Measurements from ENCODE around the gene INHBC. TPM values are rescaled to one million over a fixed set of nuclear protein-coding genes. Genes with fewer than 3 reads are reported as not detected.

Gene INHBC
- total RNA-seq, 1 experiment from 2014 or later: 0.20 TPM

DNA sequence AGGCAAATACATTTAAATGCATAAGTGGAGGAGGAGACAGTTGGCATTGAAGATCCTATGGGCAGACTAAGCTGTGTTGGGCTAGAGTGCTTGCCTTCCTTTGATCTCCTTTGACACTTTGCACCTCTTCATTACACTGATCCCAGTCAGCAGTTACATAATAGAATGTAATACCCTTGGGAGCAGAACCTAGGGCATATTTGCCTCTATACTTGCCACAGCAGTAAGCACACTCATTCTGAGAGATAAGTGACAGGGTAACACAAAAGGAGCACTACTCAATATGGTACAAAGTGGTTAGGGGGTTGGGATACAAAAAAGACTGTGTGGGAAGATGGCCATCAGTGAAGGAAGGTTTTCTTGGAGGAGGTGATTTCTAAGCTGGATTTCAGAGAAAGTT lies 62.2 kb downstream of the INHBC start:
- intact Hi-C loops (cut with micrococcal nuclease): no loop called here
- Histone ChIP-seq H3K9ac (ENCODE audit: low read length) (no peak overlapping the region), H3K4me2 (ENCODE audit: low read length) (no peak overlapping the region), H3K4me1 (ENCODE audit: control insufficient read depth in 1 of 2, insufficient read depth in 2 of 2, low read length in 2 of 2) (no peaks in the 10 kb centered on the region), H3K9me2 (ENCODE audit: insufficient read depth) (no peaks in the 10 kb centered on the region), H3K4me3 (replicated peaks in 1 of 2; ENCODE audit: low read depth in 1 of 2, low read length in 2 of 2) (no peak overlapping the region), H3K27ac (ENCODE audit: low read depth, low read length) (no peak overlapping the region), H2AFZ (ENCODE audit: low read depth, low read length, poor library complexity, severe bottlenecking) (no peak overlapping the region), H3K79me2 (ENCODE audit: insufficient read depth, low read length) (peaks cover 5% of the 10 kb centered on the region; the same call in 1 of the 2 replicates), H3K9me3 (ENCODE audit: control insufficient read depth in 1 of 2, insufficient read depth in 1 of 2, low read depth in 1 of 2, low read length in 2 of 2) (no peaks in the 10 kb centered on the region), H4K20me1 (ENCODE audit: insufficient read depth) (no peaks in the 10 kb centered on the region), H3K27me3 (ENCODE audit: insufficient read depth, low read length) (no peaks in the 10 kb centered on the region), H3K36me3 (ENCODE audit: control insufficient read depth in 1 of 2, insufficient read depth in 2 of 2, low read length in 2 of 2) (peaks cover 35 to 52% of the 10 kb centered on the region in 2 experiments)
- ChIA-PET CTCF (no interaction called here), POLR2A (no interaction called here), RAD21 (ENCODE audit: low non-redundant PET in 1 of 2, low total read pairs in 2 of 2, uncharacterized antibody in 2 of 2, unreplicated experiment in 2 of 2) (no interaction called here)
- ATAC-seq (no peak), DNase-seq (ENCODE audit: low read depth, low spot score) (no peak)
- TF ChIP-seq, protein P1, sequence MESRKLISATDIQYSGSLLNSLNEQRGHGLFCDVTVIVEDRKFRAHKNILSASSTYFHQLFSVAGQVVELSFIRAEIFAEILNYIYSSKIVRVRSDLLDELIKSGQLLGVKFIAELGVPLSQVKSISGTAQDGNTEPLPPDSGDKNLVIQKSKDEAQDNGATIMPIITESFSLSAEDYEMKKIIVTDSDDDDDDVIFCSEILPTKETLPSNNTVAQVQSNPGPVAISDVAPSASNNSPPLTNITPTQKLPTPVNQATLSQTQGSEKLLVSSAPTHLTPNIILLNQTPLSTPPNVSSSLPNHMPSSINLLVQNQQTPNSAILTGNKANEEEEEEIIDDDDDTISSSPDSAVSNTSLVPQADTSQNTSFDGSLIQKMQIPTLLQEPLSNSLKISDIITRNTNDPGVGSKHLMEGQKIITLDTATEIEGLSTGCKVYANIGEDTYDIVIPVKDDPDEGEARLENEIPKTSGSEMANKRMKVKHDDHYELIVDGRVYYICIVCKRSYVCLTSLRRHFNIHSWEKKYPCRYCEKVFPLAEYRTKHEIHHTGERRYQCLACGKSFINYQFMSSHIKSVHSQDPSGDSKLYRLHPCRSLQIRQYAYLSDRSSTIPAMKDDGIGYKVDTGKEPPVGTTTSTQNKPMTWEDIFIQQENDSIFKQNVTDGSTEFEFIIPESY (IDR thresholded peaks at IDR 0.05; ENCODE audit: extremely low read depth, insufficient replicate concordance, low read length): no peak
- TF ChIP-seq POLR2AphosphoS5 (IDR thresholded peaks at IDR 0.05; ENCODE audit: low read depth, low read length) (no peak), EGR1 (IDR thresholded peaks at IDR 0.05; ENCODE audit: low read depth) (no peak), POLR2A (IDR thresholded peaks at IDR 0.05; ENCODE audit: borderline replicate concordance, extremely low read depth, insufficient read depth, insufficient read length) (no peak), FOSL1 (IDR thresholded peaks at IDR 0.05; ENCODE audit: low read depth) (no peak), ZNF274 (IDR thresholded peaks at IDR 0.05; ENCODE audit: low read depth, low read length) (no peak), JUND (IDR thresholded peaks at IDR 0.05) (no peak), ZFX (IDR thresholded peaks at IDR 0.05) (no peak), YY1 (IDR thresholded peaks at IDR 0.05; ENCODE audit: extremely low read depth, insufficient replicate concordance, low read depth, low read length) (no peak), EZH2 (IDR thresholded peaks at IDR 0.05) (no peak), SP1 (IDR thresholded peaks at IDR 0.05; ENCODE audit: low read depth) (no peak), ELF1 (IDR thresholded peaks at IDR 0.05; ENCODE audit: borderline replicate concordance, low read depth) (no peak)
- TF ChIP-seq, protein P2, sequence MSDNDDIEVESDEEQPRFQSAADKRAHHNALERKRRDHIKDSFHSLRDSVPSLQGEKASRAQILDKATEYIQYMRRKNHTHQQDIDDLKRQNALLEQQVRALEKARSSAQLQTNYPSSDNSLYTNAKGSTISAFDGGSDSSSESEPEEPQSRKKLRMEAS (IDR thresholded peaks at IDR 0.05): no peak
- TF ChIP-seq, protein P3, sequence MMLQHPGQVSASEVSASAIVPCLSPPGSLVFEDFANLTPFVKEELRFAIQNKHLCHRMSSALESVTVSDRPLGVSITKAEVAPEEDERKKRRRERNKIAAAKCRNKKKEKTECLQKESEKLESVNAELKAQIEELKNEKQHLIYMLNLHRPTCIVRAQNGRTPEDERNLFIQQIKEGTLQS (IDR thresholded peaks at IDR 0.05): no peak
- TF ChIP-seq, protein P4, sequence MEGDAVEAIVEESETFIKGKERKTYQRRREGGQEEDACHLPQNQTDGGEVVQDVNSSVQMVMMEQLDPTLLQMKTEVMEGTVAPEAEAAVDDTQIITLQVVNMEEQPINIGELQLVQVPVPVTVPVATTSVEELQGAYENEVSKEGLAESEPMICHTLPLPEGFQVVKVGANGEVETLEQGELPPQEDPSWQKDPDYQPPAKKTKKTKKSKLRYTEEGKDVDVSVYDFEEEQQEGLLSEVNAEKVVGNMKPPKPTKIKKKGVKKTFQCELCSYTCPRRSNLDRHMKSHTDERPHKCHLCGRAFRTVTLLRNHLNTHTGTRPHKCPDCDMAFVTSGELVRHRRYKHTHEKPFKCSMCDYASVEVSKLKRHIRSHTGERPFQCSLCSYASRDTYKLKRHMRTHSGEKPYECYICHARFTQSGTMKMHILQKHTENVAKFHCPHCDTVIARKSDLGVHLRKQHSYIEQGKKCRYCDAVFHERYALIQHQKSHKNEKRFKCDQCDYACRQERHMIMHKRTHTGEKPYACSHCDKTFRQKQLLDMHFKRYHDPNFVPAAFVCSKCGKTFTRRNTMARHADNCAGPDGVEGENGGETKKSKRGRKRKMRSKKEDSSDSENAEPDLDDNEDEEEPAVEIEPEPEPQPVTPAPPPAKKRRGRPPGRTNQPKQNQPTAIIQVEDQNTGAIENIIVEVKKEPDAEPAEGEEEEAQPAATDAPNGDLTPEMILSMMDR (IDR thresholded peaks at IDR 0.05 in 2 of 3, conservative IDR thresholded peaks at IDR 0.05 in 1 of 3; ENCODE audit: borderline replicate concordance in 1 of 3, insufficient read depth in 1 of 3, low read depth in 2 of 3, low read length in 2 of 3): no peak
- TF ChIP-seq, protein P5, sequence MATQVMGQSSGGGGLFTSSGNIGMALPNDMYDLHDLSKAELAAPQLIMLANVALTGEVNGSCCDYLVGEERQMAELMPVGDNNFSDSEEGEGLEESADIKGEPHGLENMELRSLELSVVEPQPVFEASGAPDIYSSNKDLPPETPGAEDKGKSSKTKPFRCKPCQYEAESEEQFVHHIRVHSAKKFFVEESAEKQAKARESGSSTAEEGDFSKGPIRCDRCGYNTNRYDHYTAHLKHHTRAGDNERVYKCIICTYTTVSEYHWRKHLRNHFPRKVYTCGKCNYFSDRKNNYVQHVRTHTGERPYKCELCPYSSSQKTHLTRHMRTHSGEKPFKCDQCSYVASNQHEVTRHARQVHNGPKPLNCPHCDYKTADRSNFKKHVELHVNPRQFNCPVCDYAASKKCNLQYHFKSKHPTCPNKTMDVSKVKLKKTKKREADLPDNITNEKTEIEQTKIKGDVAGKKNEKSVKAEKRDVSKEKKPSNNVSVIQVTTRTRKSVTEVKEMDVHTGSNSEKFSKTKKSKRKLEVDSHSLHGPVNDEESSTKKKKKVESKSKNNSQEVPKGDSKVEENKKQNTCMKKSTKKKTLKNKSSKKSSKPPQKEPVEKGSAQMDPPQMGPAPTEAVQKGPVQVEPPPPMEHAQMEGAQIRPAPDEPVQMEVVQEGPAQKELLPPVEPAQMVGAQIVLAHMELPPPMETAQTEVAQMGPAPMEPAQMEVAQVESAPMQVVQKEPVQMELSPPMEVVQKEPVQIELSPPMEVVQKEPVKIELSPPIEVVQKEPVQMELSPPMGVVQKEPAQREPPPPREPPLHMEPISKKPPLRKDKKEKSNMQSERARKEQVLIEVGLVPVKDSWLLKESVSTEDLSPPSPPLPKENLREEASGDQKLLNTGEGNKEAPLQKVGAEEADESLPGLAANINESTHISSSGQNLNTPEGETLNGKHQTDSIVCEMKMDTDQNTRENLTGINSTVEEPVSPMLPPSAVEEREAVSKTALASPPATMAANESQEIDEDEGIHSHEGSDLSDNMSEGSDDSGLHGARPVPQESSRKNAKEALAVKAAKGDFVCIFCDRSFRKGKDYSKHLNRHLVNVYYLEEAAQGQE (IDR thresholded peaks at IDR 0.05; ENCODE audit: low read depth): no peak
- no TSS peak for BruUV-seq (replicated peaks)
